IMR-90 (cell line): ENCODE data around the gene FBLIM1. TPM values are rescaled to one million over a fixed set of nuclear protein-coding genes. Genes with fewer than 3 reads are reported as not detected.

Source experiments
- POLR2A ChIP-seq: IDR thresholded peaks from 2 replicates; pipeline ENCODE4 v1.6.1; 2012; ENCODE audit warnings: mild to moderate bottlenecking, low read depth, low read length
- USF2 ChIP-seq: fragments of 150-350 bp; IDR thresholded peaks from 2 replicates; pipeline ENCODE4 v1.6.1; 2017; ENCODE audit warnings: mild to moderate bottlenecking, antibody characterized with exemption, low read length, low read depth
- polyA plus RNA-seq, 3 experiments: library from polyadenylated mRNA; depleted of rRNA; stranded (reverse); fragments of >200 nt; gene quantifications; 2 replicates each; pipeline ENCODE4 v1.2.3, GENCODE V29; 2012; ENCODE audit warnings: low replicate concordance in 1 of 3
- total RNA-seq: library from RNA; depleted of rRNA; stranded (reverse); fragments of >200 nt; gene quantifications from 2 replicates; pipeline ENCODE4 v1.2.3, GENCODE V29; 2012

FBLIM1 gene
- total and polyA plus RNA-seq, 2 of the 4 experiments (the other 2 are of a cell fraction), result 52.2 to 140 TPM

- TF ChIP-seq POLR2A, result no peak
- peak; percentile 26; the same call in 1 of the 2 replicates for TF ChIP-seq USF2
Measured at GRCh38 chr1:15799004-15799867, 40.6 kb downstream of the FBLIM1 start (continued).
